ENCODE data around the gene PC.
"Not testable (repeated sequence)": the region's sequence is repeated elsewhere in the genome, so short reads cannot be mapped to it uniquely, and the experiment has no call there.

- TF ChIP-seq POLR2A, CTCF (IDR thresholded peaks at IDR 0.05): not testable (repeated sequence)
Observed at GRCh38 chr11:67005200-67005599, 47.0 kb upstream of the PC start.
